ENCODE data around the gene ABCC12.

DNA sequence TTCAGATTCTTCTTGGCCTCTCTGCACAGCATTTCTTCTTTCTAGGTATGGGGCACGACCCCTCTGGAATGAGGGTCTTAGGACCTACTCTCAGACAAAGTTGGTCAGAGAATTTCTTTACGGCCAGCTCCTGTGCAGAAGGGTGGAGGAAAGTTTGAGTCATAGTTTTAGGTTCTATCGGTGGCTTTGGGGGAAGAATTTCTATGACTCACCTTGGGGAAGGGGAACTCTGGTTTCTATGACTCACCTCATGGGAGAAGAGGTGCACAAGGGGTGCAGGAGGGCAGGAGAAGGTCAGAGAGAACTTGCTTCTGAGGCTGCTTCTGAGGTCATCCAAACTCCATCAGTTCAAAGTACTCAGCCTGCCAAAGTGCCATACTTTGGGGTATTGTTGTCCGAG lies 2.5 kb upstream of the ABCC12 start:
- TF ChIP-seq, protein P1, sequence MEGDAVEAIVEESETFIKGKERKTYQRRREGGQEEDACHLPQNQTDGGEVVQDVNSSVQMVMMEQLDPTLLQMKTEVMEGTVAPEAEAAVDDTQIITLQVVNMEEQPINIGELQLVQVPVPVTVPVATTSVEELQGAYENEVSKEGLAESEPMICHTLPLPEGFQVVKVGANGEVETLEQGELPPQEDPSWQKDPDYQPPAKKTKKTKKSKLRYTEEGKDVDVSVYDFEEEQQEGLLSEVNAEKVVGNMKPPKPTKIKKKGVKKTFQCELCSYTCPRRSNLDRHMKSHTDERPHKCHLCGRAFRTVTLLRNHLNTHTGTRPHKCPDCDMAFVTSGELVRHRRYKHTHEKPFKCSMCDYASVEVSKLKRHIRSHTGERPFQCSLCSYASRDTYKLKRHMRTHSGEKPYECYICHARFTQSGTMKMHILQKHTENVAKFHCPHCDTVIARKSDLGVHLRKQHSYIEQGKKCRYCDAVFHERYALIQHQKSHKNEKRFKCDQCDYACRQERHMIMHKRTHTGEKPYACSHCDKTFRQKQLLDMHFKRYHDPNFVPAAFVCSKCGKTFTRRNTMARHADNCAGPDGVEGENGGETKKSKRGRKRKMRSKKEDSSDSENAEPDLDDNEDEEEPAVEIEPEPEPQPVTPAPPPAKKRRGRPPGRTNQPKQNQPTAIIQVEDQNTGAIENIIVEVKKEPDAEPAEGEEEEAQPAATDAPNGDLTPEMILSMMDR (IDR thresholded peaks at IDR 0.05): no peak
- no peak for TF ChIP-seq EZH2 (IDR thresholded peaks at IDR 0.05; ENCODE audit: borderline replicate concordance, insufficient read depth, low read depth, low read length, poor library complexity, severe bottlenecking)
